GM12878 (cell line): ENCODE data around the gene RFPL2. TPM values are rescaled to one million over a fixed set of nuclear protein-coding genes. Genes with fewer than 3 reads are reported as not detected.

Experiments
- ATAC-seq: fragments of 200-7000 bp; cut with Tn5 transposase; 3 replicates; pipeline ENCODE4 v1.9.1; 2020; ENCODE audit warnings: mild to moderate bottlenecking, moderate library complexity
- BruUV-seq: library from RNA; stranded (reverse); fragments of 400-500 nt; replicated peaks from 2 replicates; lab custom pipeline; 2021; lab: Mats Ljungman, UMichigan
- CTCF ChIA-PET: fragments of 300-600 bp; sonication (Branson Sonifier 250); formaldehyde crosslinking; extraction: SDS; loops from one replicate; lab custom pipeline; 2021; ENCODE audit warnings: inconsistent platforms; lab: Yijun Ruan, JAX
- POLR2A ChIA-PET: fragments of 350-600 bp; formaldehyde crosslinking; extraction: SDS; loops from one replicate; lab custom pipeline; 2021; ENCODE audit warnings: inconsistent platforms; lab: Charles Lee
- RAD21 ChIA-PET: fragments of 300-600 bp; sonication (Branson Sonifier 250); formaldehyde crosslinking; loops from one replicate; lab custom pipeline; 2023; ENCODE audit warnings: antibody characterized with exemption; ENCODE audit not compliant: unreplicated experiment; lab: Charles Lee
- SMC1A ChIA-PET: fragments of 300-600 bp; sonication (Branson Sonifier 250); formaldehyde crosslinking; loops from one replicate; lab custom pipeline; 2023; ENCODE audit not compliant: unreplicated experiment, uncharacterized antibody; lab: Charles Lee
- DNase-seq: peaks from one replicate; pipeline ENCODE4 v3.0.0-alpha.2; 2011; ENCODE audit warnings: low read depth, low spot score
- FAIRE-seq: peaks from 3 replicates; lab custom pipeline; 2011; peaks lifted over from hg19 to GRCh38; lab: Jason Lieb, UNC
- H2AFZ ChIP-seq: 2 replicates; pipeline ENCODE4 v1.6.0; 2011; ENCODE audit warnings: low read depth, low read length, control low read depth; ENCODE audit not compliant: control insufficient read depth
- H3K27ac ChIP-seq: 2 replicates; pipeline ENCODE4 v1.5.1; 2011; ENCODE audit warnings: control low read depth; ENCODE audit not compliant: control insufficient read depth, insufficient read depth
- H3K27me3 ChIP-seq, 2 experiments: replicated peaks in 1 of 2; 2 replicates each; pipeline versions ENCODE4 v1.6.0 to v1.6.1; 2011; ENCODE audit warnings: low read length in 1 of 2; ENCODE audit not compliant: control insufficient read depth in 2 of 2, insufficient read depth in 2 of 2
- H3K36me3 ChIP-seq, 2 experiments: 2 replicates each; pipeline ENCODE4 v1.5.1; 2011; ENCODE audit warnings: low read length in 1 of 2; ENCODE audit not compliant: control insufficient read depth in 2 of 2, insufficient read depth in 2 of 2
- H3K4me1 ChIP-seq: 2 replicates; pipeline ENCODE4 v1.6.1; 2011; ENCODE audit warnings: mild to moderate bottlenecking, low read length, moderate library complexity, mixed read lengths; ENCODE audit not compliant: control insufficient read depth, insufficient read depth
- H3K4me2 ChIP-seq: 2 replicates; pipeline ENCODE4 v1.6.0; 2011; ENCODE audit warnings: control low read depth; ENCODE audit not compliant: control insufficient read depth, insufficient read depth
- H3K4me3 ChIP-seq: fragments of 200-600 bp; sonication (generic); 2 replicates; pipeline ENCODE4 v1.5.1; 2016
- H3K79me2 ChIP-seq: 2 replicates; pipeline ENCODE4 v1.6.0; 2011; ENCODE audit warnings: low read length; ENCODE audit not compliant: control insufficient read depth, insufficient read depth
- H3K9ac ChIP-seq: 2 replicates; pipeline ENCODE4 v1.8.0; 2011; ENCODE audit warnings: low read length, control low read depth, mixed read lengths; ENCODE audit not compliant: control insufficient read depth, insufficient read depth
- H3K9me3 ChIP-seq: replicated peaks from 3 replicates; pipeline ENCODE4 v1.5.1; 2011; ENCODE audit warnings: mild to moderate bottlenecking, low read length; ENCODE audit not compliant: control insufficient read depth, insufficient read depth
- H4K20me1 ChIP-seq: 2 replicates; pipeline ENCODE4 v1.6.0; 2011; ENCODE audit not compliant: control insufficient read depth, insufficient read depth
- ATF2 ChIP-seq: IDR thresholded peaks from 2 replicates; pipeline ENCODE4 v1.6.1; 2012; ENCODE audit warnings: low read length, inconsistent platforms
- BCLAF1 ChIP-seq: fragments of 450-650 bp; IDR thresholded peaks from 2 replicates; pipeline ENCODE4 v1.6.1; 2017; ENCODE audit warnings: antibody characterized with exemption, mild to moderate bottlenecking, moderate library complexity
- IKZF2 ChIP-seq, 2 experiments: fragments of 450-650 bp; IDR thresholded peaks; 2 replicates each; pipeline ENCODE4 v1.6.1; 2017; ENCODE audit warnings: mild to moderate bottlenecking in 2 of 2, moderate library complexity in 2 of 2
- JUNB ChIP-seq: IDR thresholded peaks from 2 replicates; pipeline ENCODE4 v1.6.1; 2016; ENCODE audit warnings: antibody characterized with exemption, mild to moderate bottlenecking
- NR2C2 ChIP-seq: IDR thresholded peaks from 2 replicates; pipeline ENCODE4 v1.6.1; 2011; ENCODE audit warnings: borderline replicate concordance, low read depth; ENCODE audit not compliant: control insufficient read depth, insufficient read length
- PML ChIP-seq: IDR thresholded peaks from 2 replicates; pipeline ENCODE4 v1.6.1; 2012; ENCODE audit warnings: low read length, inconsistent platforms
- POLR2A ChIP-seq: IDR thresholded peaks from 2 replicates; pipeline ENCODE4 v1.6.1; 2011; ENCODE audit warnings: low read depth, mild to moderate bottlenecking, low read length
- TBL1XR1 ChIP-seq: IDR thresholded peaks from 2 replicates; pipeline ENCODE4 v1.6.1; 2012; ENCODE audit warnings: low read depth, low read length, improper control_type of control experiment
- TCF3 ChIP-seq: IDR thresholded peaks from 2 replicates; pipeline ENCODE4 v1.6.1; 2012; ENCODE audit warnings: low read depth, mild to moderate bottlenecking, low read length, borderline replicate concordance; ENCODE audit not compliant: insufficient read depth
- WRNIP1 ChIP-seq: IDR thresholded peaks from 2 replicates; pipeline ENCODE4 v1.6.1; 2011; ENCODE audit warnings: low read depth, low read length, improper control_type of control experiment, borderline replicate concordance
- ZBTB40 ChIP-seq: fragments of 450-650 bp; IDR thresholded peaks from 2 replicates; pipeline ENCODE4 v1.6.1; 2016; ENCODE audit warnings: mild to moderate bottlenecking, moderate library complexity, borderline replicate concordance
- ZNF687 ChIP-seq: fragments of 450-650 bp; IDR thresholded peaks from 2 replicates; pipeline ENCODE4 v1.6.1; 2017; ENCODE audit warnings: mild to moderate bottlenecking, moderate library complexity
- WGBS: methylation state at CpG from one replicate; pipeline ENCODE4 v1.1.6; 2016; ENCODE audit warnings: low lambda C conversion rate; ENCODE audit not compliant: insufficient replicate concordance, insufficient coverage; ENCODE audit errors: missing lambda C conversion rate; 5-methylcytosine and 5-hydroxymethylcytosine counted together
- in situ Hi-C: fragments of 300-500 bp; cut with MboI; formaldehyde crosslinking; loops from 9 replicates; pipeline ENCODE4 v1.14.3; 2018; ENCODE audit warnings: mixed read lengths
- intact Hi-C: fragments of 100-400 bp; cut with micrococcal nuclease; formaldehyde crosslinking; loops from one replicate; pipeline ENCODE4 v1.14.2; 2022; ENCODE audit not compliant: unreplicated experiment
- polyA plus RNA-seq, 11 experiments: library from polyadenylated mRNA; depleted of rRNA in 4 of 11; unstranded in 6 of 11; stranded (reverse) in 5 of 11; fragments of >200 nt; fragmentation: Nextera tagmentation in 4 of 11; fragmentation: Illumina TruSeq in 1 of 11; extraction: Ambion mirVana in 4 of 11; extraction: Trizol in 1 of 11; gene quantifications; 1 replicate in 1 of 11; 2 replicates in 10 of 11; pipeline versions ENCODE4 v1.2.1 to v1.2.3, GENCODE V29; 2011 to 2016; ENCODE audit warnings: inconsistent platforms in 2 of 11, missing spikeins in 2 of 11, low read depth in 1 of 11
- total RNA-seq, 4 experiments: library from RNA; depleted of rRNA in 3 of 4; stranded (reverse); fragments of >200 nt in 3 of 4; fragmentation: Illumina TruSeq in 1 of 4; extraction: Trizol in 1 of 4; gene quantifications; 2 replicates each; pipeline versions ENCODE4 v1.2.1 to v1.2.3, GENCODE V29; 2013 to 2021

The RFPL2 gene
- total and polyA plus RNA-seq, 10 of the 15 experiments (the other 5 are each of a cell fraction or from before 2014, with no cell fraction given), result not detected

GRCh38 chr22:32208681-32209080 is 3.8 kb upstream of the RFPL2 start:
- in situ Hi-C loops, result no loop called here
- Histone ChIP-seq H3K9ac (no peak overlapping the region), H3K9me3 (no peaks in the 10 kb centered on the region), H3K4me1 (no peaks in the 10 kb centered on the region), H3K27me3 (peaks cover 0 to 2% of the 10 kb centered on the region in 2 experiments; a peak in 2 of 4 replicates), H4K20me1 (no peaks in the 10 kb centered on the region), H3K4me3 (no peak overlapping the region), H2AFZ (no peak overlapping the region), H3K36me3 (no peaks in the 10 kb centered on the region), H3K4me2 (no peak overlapping the region), H3K79me2 (no peaks in the 10 kb centered on the region), H3K27ac (no peak overlapping the region)
- ATAC-seq, result no peak
- no TSS peak for BruUV-seq
- no peak for FAIRE-seq
- SMC1A ChIA-PET, result no interaction called here
- WGBS, result 54% methylated on average over 3 of the region's 3 CpGs
- RAD21 ChIA-PET, result no interaction called here
- POLR2A ChIA-PET, result no interaction called here
- DNase-seq, result no peak
- intact Hi-C loops, result loop anchor here (5.0 to 10.0 kb wide), 2 partner anchors 104 to 231 kb away; no protein-coding TSS in a partner anchor
- CTCF ChIA-PET, result interaction anchor here (1.3 kb wide), 1 partner anchor 58 kb away, joined by 3 read pairs; no protein-coding TSS in a partner anchor
- TF ChIP-seq ATF2 (no peak), NR2C2 (no peak), TCF3 (no peak), ZBTB40 (no peak), POLR2A (no peak), BCLAF1 (no peak), TBL1XR1 (no peak), WRNIP1 (no peak), PML (no peak), IKZF2 (IDR thresholded peaks at IDR 0.05) (no peak), JUNB (no peak), ZNF687 (no peak)
